Naive thymus-derived CD8-positive, alpha-beta T cell (primary cell): ENCODE measurements around the gene BICC1. TPM values are rescaled to one million over a fixed set of nuclear protein-coding genes. Genes with fewer than 3 reads are reported as not detected.

Experiments
- ATAC-seq, 2 donors: fragments of 150-1000 bp; cut with Tn5 transposase in 1 of 2; sonication (Bioruptor Pico), chemical (Tn5 transposase) in 1 of 2; 1 replicate in 1 of 2; 2 replicates in 1 of 2; pipeline ENCODE4 v1.10.0; 2021; ENCODE audit warnings: mild to moderate bottlenecking in 2 of 2, moderate library complexity in 2 of 2
- POLR2A ChIA-PET: fragments of 350-600 bp; sonication (Branson Sonifier 250); formaldehyde crosslinking; loops from one replicate; lab custom pipeline; 2021; ENCODE audit warnings: antibody characterized with exemption; lab: Charles Lee
- DNase-seq, 10 donors: peaks; one replicate each; pipeline versions ENCODE4 v3.0.0 to v3.0.0-alpha.2; 2020 to 2022
- H3K27ac Mint-ChIP-seq, 10 donors: one replicate each; pipeline ENCODE4 v1.8.0; 2020 to 2022; ENCODE audit warnings: mild to moderate bottlenecking in 10 of 10, mixed read lengths in 10 of 10, moderate library complexity in 4 of 10, inconsistent platforms in 1 of 10
- H3K27me3 Mint-ChIP-seq, 5 donors: one replicate each; pipeline ENCODE4 v1.8.0; 2021 to 2022; ENCODE audit warnings: mixed read lengths in 5 of 5
- H3K36me3 Mint-ChIP-seq, 3 donors: one replicate each; pipeline ENCODE4 v1.8.0; 2020 to 2022; ENCODE audit warnings: mixed read lengths in 3 of 3, mild to moderate bottlenecking in 2 of 3, inconsistent platforms in 1 of 3
- H3K4me1 Mint-ChIP-seq, 4 donors: one replicate each; pipeline ENCODE4 v1.8.0; 2021 to 2022; ENCODE audit warnings: mixed read lengths in 4 of 4
- H3K4me3 Mint-ChIP-seq, 10 donors: one replicate each; pipeline ENCODE4 v1.8.0; 2020 to 2022; ENCODE audit warnings: mild to moderate bottlenecking in 10 of 10, mixed read lengths in 10 of 10, moderate library complexity in 6 of 10, inconsistent platforms in 1 of 10
- H3K9me3 Mint-ChIP-seq, 9 donors: one replicate each; pipeline ENCODE4 v1.8.0; 2020 to 2022; ENCODE audit warnings: mixed read lengths in 9 of 9, mild to moderate bottlenecking in 3 of 9, inconsistent platforms in 1 of 9, moderate library complexity in 1 of 9
- polyA plus RNA-seq, 3 donors: library from polyadenylated mRNA; unstranded; fragments of 300-500 nt; fragmentation: Illumina TruSeq; gene quantifications; one replicate each; pipeline ENCODE4 v1.2.3, GENCODE V29; 2021
- total RNA-seq, 8 experiments: library from RNA in 2 of 8; stranded (reverse) in 2 of 8; gene quantifications; one replicate each; pipeline ENCODE4 v1.2.3 and lab custom pipeline; 2021 to 2026

The BICC1 gene
- total and polyA plus RNA-seq, 5 experiments from 2014 or later, result not detected

DNA sequence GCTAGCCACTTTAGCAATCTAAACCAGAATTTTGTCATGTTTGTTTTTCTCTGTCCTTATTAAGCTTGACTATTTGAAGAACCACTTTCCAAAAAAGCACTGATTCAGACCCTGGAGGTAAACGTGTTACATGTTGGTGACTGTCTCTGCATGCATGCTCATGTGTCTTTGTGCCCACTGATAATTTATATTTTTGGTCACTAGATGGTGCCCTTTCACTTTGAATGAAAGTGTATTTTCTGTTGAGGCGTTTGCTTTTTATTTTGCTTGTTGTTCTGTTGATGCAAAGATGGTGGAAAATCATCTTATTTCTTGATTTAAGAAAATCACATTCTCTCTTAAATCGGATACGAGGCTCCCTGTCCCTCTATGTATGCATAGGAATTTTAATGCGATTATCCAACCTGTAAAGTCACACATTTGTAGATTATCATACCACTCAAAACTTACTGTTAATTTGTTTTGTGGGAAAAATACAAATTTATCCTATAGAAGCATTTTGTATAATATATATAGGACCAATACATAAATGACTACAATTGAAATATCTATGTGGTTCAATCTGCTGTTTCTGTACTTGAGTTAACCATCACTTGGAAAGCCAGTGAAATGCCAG, 269.3 kb downstream of the BICC1 start:
- H3K36me3 Mint-ChIP-seq, result no peaks in the 10 kb centered on the region
- no peaks in the 10 kb centered on the region for H3K9me3 Mint-ChIP-seq
- DNase-seq (peak in 3 of 10 donors; percentile 8 to 12 (median 8)), ATAC-seq (no peak)
- no peak overlapping the region for H3K4me3 Mint-ChIP-seq
- no peaks in the 10 kb centered on the region for H3K4me1 Mint-ChIP-seq
- H3K27me3 Mint-ChIP-seq, result peaks cover 0 to 12% (median 3%) of the 10 kb centered on the region in 5 donors
- H3K27ac Mint-ChIP-seq, result no peak overlapping the region
- POLR2A ChIA-PET, result no interaction called here

GRCh38 chr10:58782876-58783851, 270.5 kb downstream of the BICC1 start:
- no peaks in the 10 kb centered on the region for H3K9me3 Mint-ChIP-seq
- H3K27me3 Mint-ChIP-seq, result peaks cover 0 to 12% (median 3%) of the 10 kb centered on the region in 5 donors
- H3K27ac Mint-ChIP-seq, result no peak overlapping the region
- H3K36me3 Mint-ChIP-seq, result no peaks in the 10 kb centered on the region
- POLR2A ChIA-PET, result no interaction called here
- ATAC-seq, result no peak
- no peak for DNase-seq
- H3K4me1 Mint-ChIP-seq, result no peaks in the 10 kb centered on the region
- no peak overlapping the region for H3K4me3 Mint-ChIP-seq

DNA sequence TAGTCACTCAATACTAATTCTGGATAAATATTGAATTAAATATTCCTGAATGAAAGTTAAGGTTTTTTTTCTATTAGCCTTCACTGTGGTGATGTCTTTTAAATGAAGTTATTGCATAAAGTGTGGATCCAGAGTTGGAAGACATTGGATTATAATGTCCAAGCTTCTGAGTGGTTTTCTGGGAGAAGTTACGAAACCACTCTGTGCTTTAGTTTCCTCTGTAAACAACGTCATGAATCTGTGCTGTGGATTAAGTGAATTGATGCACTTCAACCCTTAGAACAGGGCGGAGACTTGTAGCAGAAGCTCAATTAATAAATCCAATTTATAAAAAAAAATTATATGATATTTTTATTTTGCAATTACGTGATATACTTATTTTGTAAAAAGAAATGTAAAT, 271.7 kb downstream of the BICC1 start:
- Mint-ChIP-seq H3K9me3 (no peaks in the 10 kb centered on the region), H3K36me3 (no peaks in the 10 kb centered on the region), H3K27me3 (peaks cover 0 to 12% (median 3%) of the 10 kb centered on the region in 5 donors), H3K4me3 (no peak overlapping the region), H3K27ac (no peak overlapping the region), H3K4me1 (no peaks in the 10 kb centered on the region)
- POLR2A ChIA-PET, result no interaction called here
- DNase-seq (no peak), ATAC-seq (no peak)

DNA sequence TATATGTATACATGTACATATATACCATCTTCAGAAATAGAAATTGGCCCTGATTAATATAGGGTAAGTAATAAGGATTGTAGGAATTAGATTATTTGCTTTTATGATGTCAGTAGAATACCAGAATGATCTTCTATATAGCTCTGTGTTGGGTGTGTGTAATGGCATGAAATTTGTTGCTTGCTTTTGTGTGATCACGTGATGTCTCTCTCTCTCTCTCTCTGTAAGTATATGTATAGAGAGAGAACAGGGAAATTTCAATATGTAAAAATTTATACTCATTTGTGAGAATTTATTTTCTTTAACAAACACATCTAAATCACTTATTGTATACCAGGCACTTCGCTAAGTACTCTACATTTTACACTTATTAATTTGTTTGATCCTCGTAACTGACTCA, 272.7 kb downstream of the BICC1 start:
- POLR2A ChIA-PET, result no interaction called here
- Mint-ChIP-seq H3K27ac (no peak overlapping the region), H3K36me3 (no peaks in the 10 kb centered on the region), H3K9me3 (no peaks in the 10 kb centered on the region), H3K4me1 (no peaks in the 10 kb centered on the region), H3K4me3 (no peak overlapping the region), H3K27me3 (peaks cover 0 to 5% (median 2%) of the 10 kb centered on the region in 5 donors)
- ATAC-seq (no peak), DNase-seq (no peak)

- DNase-seq (no peak), ATAC-seq (no peak)
- Mint-ChIP-seq H3K36me3 (no peaks in the 10 kb centered on the region), H3K9me3 (no peaks in the 10 kb centered on the region), H3K4me3 (no peak overlapping the region), H3K4me1 (no peaks in the 10 kb centered on the region), H3K27me3 (peaks cover 0 to 3% (median 0%) of the 10 kb centered on the region in 5 donors), H3K27ac (no peak overlapping the region)
- POLR2A ChIA-PET, result no interaction called here
Measured at GRCh38 chr10:58791137-58791536, 278.5 kb downstream of the BICC1 start.

DNA sequence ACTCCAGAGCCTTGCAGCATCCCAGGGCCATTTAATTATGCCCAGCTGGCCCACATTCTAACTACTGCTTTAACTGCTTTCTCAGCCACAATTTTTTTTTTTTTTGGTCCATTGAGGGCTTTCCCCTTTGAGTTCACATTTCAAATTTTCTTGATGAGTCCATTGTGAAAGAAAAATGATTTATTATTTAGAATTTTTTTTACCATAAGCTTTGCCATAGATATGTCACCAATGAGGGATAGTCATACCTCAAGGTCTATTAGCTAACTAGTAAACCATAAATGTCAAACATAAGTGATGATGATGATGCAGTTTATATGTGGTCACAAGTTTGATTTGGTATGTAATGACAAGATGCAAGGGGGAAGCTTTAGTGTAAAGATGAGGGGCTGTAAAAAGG, 282.9 kb downstream of the BICC1 start:
- POLR2A ChIA-PET, result no interaction called here
- Mint-ChIP-seq H3K36me3 (no peaks in the 10 kb centered on the region), H3K27me3 (peaks cover 0 to 3% (median 0%) of the 10 kb centered on the region in 5 donors), H3K4me3 (no peak overlapping the region), H3K9me3 (no peaks in the 10 kb centered on the region), H3K27ac (no peak overlapping the region), H3K4me1 (no peaks in the 10 kb centered on the region)
- DNase-seq (no peak), ATAC-seq (no peak)

- POLR2A ChIA-PET, result no interaction called here
- no peaks in the 10 kb centered on the region for H3K36me3 Mint-ChIP-seq
- ATAC-seq (no peak), DNase-seq (no peak)
- no peaks in the 10 kb centered on the region for H3K4me1 Mint-ChIP-seq
- H3K27me3 Mint-ChIP-seq, result peaks cover 0 to 3% (median 0%) of the 10 kb centered on the region in 5 donors
- H3K4me3 Mint-ChIP-seq, result no peak overlapping the region
- no peak overlapping the region for H3K27ac Mint-ChIP-seq
- no peaks in the 10 kb centered on the region for H3K9me3 Mint-ChIP-seq
Measured at GRCh38 chr10:58796242-58796641, 283.6 kb downstream of the BICC1 start.

DNA sequence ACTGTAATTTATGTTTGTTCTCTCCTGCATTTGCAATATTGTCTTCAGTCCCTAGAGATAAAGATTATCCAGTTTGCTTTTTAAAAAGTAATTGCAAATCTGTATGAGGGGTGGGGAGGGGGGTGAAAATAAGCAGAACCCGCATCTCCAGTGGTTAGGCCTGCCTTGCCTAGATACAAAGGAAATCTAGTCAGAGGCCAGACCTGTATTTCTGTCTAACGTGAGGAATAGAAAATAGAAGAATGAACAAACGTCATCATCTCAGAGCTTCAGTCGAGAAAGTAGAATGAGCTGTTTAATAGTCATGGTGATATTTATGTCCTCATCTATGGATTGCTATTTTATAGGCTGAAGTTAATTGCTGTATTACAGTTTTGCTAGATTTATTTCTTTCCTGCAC, 284.2 kb downstream of the BICC1 start:
- ATAC-seq, result no peak
- DNase-seq, result no peak
- Mint-ChIP-seq H3K4me1 (no peaks in the 10 kb centered on the region), H3K27ac (no peak overlapping the region), H3K36me3 (no peaks in the 10 kb centered on the region), H3K4me3 (no peak overlapping the region), H3K9me3 (no peaks in the 10 kb centered on the region), H3K27me3 (peaks cover 0 to 5% (median 1%) of the 10 kb centered on the region in 5 donors)
- POLR2A ChIA-PET, result no interaction called here

GRCh38 chr10:58797356-58797755, 284.7 kb downstream of the BICC1 start:
- Mint-ChIP-seq H3K27ac (no peak overlapping the region), H3K27me3 (peaks cover 0 to 7% (median 1%) of the 10 kb centered on the region in 5 donors), H3K4me1 (no peaks in the 10 kb centered on the region), H3K36me3 (no peaks in the 10 kb centered on the region), H3K4me3 (no peak overlapping the region), H3K9me3 (no peaks in the 10 kb centered on the region)
- DNase-seq, result no peak
- no peak for ATAC-seq
- POLR2A ChIA-PET, result no interaction called here

DNA sequence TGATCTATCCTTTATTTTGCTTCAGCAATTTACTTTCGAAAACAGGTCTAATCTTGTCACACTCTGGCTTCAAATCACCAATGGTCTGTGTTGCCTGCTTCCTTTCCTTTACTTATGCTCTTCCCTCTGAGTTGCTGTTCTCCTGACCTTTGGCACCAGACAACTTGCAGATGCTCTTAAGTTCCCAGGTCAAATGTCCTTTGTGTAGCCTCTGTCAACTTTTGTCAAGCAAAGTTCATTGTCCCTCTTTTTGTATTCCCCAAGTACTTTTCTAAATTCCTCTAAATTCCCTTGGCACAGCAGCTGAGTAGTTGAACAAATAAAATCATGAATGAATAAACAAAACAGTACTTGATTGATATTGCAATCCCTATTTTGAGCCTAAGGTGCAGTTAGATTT, 289.4 kb downstream of the BICC1 start:
- POLR2A ChIA-PET, result no interaction called here
- Mint-ChIP-seq H3K4me3 (no peak overlapping the region), H3K4me1 (no peaks in the 10 kb centered on the region), H3K27me3 (peaks cover 0 to 7% (median 0%) of the 10 kb centered on the region in 5 donors), H3K9me3 (no peaks in the 10 kb centered on the region), H3K27ac (no peak overlapping the region), H3K36me3 (no peaks in the 10 kb centered on the region)
- DNase-seq (no peak), ATAC-seq (no peak)

- DNase-seq (no peak), ATAC-seq (no peak)
- Mint-ChIP-seq H3K4me3 (no peak overlapping the region), H3K27ac (no peak overlapping the region), H3K4me1 (no peaks in the 10 kb centered on the region), H3K36me3 (no peaks in the 10 kb centered on the region), H3K9me3 (no peaks in the 10 kb centered on the region), H3K27me3 (peaks cover 0 to 7% (median 0%) of the 10 kb centered on the region in 5 donors)
- POLR2A ChIA-PET, result no interaction called here
Measured at GRCh38 chr10:58806323-58806722, 293.7 kb downstream of the BICC1 start.

- DNase-seq, result no peak
- POLR2A ChIA-PET, result no interaction called here
- Mint-ChIP-seq H3K27me3 (peaks cover 0 to 5% (median 3%) of the 10 kb centered on the region in 5 donors), H3K9me3 (no peaks in the 10 kb centered on the region), H3K4me3 (no peak overlapping the region), H3K27ac (no peak overlapping the region), H3K36me3 (no peaks in the 10 kb centered on the region), H3K4me1 (no peaks in the 10 kb centered on the region)
- ATAC-seq, result no peak
Measured at GRCh38 chr10:58806970-58807628, 294.4 kb downstream of the BICC1 start.

- Mint-ChIP-seq H3K27me3 (peaks cover 0 to 6% (median 4%) of the 10 kb centered on the region in 5 donors), H3K36me3 (no peaks in the 10 kb centered on the region), H3K4me1 (no peaks in the 10 kb centered on the region), H3K27ac (no peak overlapping the region), H3K4me3 (no peak overlapping the region), H3K9me3 (no peaks in the 10 kb centered on the region)
- ATAC-seq (no peak), DNase-seq (no peak)
- POLR2A ChIA-PET, result no interaction called here
Measured at GRCh38 chr10:58807629-58808022, 295.0 kb downstream of the BICC1 start.
